GM20000 (cell line): ENCODE results near the gene EVL.

Experiments used
- DNase-seq: peaks from one replicate; pipeline ENCODE4 v3.0.0; 2012; ENCODE audit warnings: low spot score
- TF ChIP-seq, protein P1 (sequence below): IDR thresholded peaks from 2 replicates; pipeline ENCODE4 v1.5.1; 2012; ENCODE audit warnings: mild to moderate bottlenecking, control low read depth; ENCODE audit errors: extremely low read depth, missing control alignments

Gene EVL

DNA sequence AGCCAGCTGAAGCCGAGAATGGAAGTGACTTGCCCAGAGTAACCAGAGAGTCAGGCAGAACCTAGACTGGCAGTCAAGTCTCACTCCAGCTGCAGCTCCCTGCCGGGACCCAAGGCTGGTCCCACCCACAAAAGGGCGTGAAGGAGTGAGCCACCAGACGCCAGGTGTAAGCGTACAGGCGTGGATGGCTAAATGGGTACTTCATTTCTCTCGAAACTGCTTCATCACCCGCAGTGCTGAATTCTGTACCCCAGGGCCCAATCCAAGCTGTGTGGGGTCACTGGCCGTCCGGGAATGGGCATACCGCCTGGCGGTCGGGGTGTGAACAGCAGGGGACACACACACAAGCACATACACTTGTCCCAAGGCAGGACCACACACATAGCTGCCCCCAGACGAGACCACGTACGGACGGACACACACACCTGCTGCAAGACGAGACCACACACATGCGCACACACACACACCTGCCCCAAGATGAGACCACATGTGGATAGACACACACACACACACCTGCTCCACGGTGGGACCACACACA is 59.4 kb downstream of the EVL start:
- TF ChIP-seq, protein P1, sequence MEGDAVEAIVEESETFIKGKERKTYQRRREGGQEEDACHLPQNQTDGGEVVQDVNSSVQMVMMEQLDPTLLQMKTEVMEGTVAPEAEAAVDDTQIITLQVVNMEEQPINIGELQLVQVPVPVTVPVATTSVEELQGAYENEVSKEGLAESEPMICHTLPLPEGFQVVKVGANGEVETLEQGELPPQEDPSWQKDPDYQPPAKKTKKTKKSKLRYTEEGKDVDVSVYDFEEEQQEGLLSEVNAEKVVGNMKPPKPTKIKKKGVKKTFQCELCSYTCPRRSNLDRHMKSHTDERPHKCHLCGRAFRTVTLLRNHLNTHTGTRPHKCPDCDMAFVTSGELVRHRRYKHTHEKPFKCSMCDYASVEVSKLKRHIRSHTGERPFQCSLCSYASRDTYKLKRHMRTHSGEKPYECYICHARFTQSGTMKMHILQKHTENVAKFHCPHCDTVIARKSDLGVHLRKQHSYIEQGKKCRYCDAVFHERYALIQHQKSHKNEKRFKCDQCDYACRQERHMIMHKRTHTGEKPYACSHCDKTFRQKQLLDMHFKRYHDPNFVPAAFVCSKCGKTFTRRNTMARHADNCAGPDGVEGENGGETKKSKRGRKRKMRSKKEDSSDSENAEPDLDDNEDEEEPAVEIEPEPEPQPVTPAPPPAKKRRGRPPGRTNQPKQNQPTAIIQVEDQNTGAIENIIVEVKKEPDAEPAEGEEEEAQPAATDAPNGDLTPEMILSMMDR: no peak
- no peak for DNase-seq

DNA sequence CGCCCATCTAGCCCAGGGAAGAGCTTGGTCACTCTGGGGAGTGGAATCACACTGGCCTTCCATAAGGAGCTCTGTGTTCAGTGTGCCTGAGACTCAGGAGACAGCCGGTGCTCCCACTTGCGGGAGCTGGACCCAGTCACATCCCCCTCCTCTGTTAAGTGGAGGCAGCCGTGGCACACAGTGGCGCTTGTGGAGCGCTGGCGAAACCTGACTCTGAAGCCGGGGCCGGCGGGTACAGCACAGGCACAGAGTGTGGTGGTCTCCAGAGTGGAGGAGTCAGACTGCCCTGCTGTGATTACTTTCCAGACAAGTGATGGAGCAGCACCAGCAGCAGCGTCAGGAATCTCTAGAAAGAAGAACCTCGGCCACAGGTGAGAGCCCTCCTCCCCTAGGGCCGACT is 61.2 kb downstream of the EVL start:
- no peak for DNase-seq
- TF ChIP-seq, protein P1: no peak

DNA sequence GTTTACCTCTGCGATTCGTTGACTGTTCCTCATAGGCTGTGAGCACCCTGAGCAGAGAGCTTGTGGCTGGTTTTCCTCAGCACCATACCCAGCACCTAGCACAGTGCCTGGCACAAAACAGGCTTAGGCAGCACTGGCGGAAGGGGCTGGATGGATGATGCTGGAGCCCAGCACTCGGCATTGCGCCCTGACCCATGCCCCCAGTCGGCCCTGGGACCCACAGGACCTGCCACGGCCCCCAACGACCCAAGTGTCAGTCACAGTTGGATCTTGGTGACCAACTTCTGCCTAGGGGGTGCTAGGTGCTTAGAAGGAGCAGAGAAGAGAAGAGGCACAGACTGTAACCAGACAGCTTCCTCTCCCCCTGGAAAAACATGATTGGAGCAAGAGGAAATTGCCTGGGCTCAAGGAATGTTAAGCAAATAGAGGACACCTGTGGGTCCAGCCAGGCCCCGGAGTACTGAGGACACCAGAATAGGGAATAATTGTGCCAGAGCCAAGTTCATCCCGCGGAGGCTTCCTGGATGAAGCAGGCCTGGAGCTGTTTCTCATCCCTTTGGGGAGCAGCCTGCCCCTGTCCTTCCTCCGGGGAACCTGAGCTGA is 62.7 kb downstream of the EVL start:
- DNase-seq: no peak
- TF ChIP-seq, protein P1: no peak

DNA sequence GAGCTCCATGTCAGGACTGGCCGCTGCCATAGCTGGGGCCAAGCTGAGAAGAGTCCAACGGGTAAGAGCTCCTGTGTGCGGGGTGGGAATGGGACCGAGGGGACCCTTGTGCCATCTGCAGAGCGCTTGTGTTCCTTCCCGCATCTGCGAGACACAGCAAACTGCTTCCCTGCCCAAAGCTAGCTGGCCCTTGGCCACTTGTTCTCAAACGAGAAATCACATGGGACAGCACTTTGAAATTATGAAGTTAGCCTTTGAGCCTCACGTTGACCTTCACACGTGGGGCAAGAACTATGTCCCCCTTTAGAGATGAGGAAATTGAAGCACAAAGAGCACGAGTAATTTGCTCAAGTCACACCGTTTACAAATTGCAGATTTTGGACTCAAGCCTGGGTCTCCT is 63.5 kb downstream of the EVL start:
- TF ChIP-seq, protein P1: no peak
- DNase-seq: no peak

DNA sequence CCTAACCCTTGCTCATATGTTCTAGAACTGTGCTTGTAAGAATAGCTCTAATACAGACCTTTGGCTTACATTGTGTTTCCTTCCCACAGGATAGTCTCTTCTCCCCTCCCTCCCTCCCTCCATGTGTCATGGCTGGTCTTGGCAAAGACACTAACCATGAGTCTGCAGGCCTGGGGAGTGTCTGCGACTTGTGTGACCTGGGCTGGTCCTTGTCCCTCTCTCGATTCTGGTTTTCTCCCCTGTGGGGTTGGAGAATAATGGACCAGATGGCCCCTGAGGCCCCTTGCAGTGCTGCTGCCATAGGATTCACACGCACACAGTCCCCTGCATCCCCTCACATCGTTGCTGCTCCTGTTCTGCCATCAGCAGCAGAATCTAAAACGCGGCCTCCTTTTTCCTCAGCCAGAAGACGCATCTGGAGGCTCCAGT is 64.0 kb downstream of the EVL start:
- TF ChIP-seq, protein P1: no peak
- DNase-seq: no peak

DNA sequence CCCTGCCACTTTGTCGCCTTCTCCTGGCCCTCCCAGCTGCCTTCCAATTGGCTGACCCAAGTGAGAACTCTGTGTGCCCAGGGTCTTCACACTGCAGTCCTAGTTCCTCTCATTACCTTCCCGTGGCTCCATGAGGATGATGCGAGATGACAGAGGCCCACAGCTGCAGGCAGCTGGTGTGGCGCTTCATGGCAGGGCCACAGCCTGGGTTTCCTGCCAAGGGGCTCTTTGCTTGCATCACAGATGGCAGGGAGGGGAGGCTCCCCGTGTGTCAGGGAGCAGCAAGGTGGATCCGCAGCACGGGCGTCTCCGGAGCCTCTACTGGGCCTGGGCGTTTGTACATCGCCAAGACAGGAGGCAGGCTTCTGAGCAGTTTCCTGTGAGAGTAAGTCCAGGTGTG is 65.3 kb downstream of the EVL start:
- no peak for DNase-seq
- TF ChIP-seq, protein P1: no peak

DNA sequence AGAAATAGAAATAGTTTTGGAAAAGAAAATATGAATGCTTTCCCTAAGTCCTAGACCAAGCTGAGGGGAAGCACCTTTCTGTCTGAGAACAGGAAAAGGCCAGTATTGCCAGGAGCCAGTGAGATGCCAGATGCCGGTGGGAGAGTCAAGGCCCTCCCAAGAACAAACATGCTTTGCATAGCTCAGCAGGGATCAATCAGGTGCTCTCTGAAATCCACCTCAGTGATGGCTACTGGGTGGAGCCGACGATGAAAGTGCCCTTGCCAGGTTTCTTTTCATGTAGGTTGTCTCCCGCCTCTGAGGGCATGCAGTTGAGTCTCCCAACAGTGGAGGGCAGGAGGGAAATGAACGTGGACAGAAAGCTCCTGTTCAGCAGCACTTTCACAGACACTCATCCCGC is 66.0 kb downstream of the EVL start:
- TF ChIP-seq, protein P1: no peak
- DNase-seq: no peak
